Upper lobe of left lung (tissue), 4 donors: ENCODE data around the gene RASSF9.

ENCODE experiments used
- EP300 ChIP-seq, 4 donors: sonication (generic); formaldehyde crosslinking; IDR thresholded peaks; one replicate each; pipeline ENCODE4 v1.5.1; 2017; ENCODE audit warnings: antibody characterized with exemption in 4 of 4, control low read depth in 2 of 4
- POLR2A ChIP-seq, 4 donors: fragments of 450-650 bp; IDR thresholded peaks; one replicate each; pipeline ENCODE4 v1.5.1; 2016 to 2017; ENCODE audit warnings: antibody characterized with exemption in 4 of 4, mild to moderate bottlenecking in 2 of 4
- POLR2AphosphoS5 ChIP-seq, 2 donors: sonication (generic); formaldehyde crosslinking; IDR thresholded peaks; one replicate each; pipeline ENCODE4 v1.5.1; 2017; ENCODE audit warnings: antibody characterized with exemption in 2 of 2

- TF ChIP-seq POLR2A (IDR thresholded peaks at IDR 0.05) (no peak), EP300 (IDR thresholded peaks at IDR 0.05) (no peak), POLR2AphosphoS5 (IDR thresholded peaks at IDR 0.05) (no peak)
Measured at GRCh38 chr12:85829391-85829790, 6.8 kb downstream of the RASSF9 start.
